ENCODE results near the gene ADGRG1. TPM values are rescaled to one million over a fixed set of nuclear protein-coding genes. Genes with fewer than 3 reads are reported as not detected.

The ADGRG1 gene
- total RNA-seq, 2 donors from 2014 or later: 4.8 to 13.7 TPM

DNA sequence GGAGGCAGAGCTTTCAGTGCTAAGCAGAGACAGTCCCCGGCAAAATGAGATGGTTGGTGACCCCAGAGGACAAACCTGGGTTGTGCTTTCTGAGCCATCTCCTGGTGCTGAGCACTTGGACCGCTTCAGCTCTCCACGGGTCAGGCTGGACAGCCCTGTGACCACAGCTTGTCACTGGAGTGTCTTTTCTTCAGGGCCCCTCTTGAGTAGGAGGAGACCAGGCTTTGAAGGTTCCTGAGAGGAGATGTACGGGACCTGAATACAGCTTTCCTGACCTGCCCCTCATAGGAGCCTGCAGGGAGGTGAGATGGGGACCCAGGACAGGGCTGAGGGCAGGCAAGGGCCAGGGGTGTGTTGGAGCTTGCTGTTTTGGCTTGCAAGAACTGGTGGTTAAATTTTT, 17.8 kb upstream of the ADGRG1 start:
- H3K27me3 Mint-ChIP-seq: no peaks in the 10 kb centered on the region
- no peaks in the 10 kb centered on the region for H3K9me3 Mint-ChIP-seq
- no peak for ATAC-seq
- no peaks in the 10 kb centered on the region for H3K36me3 Mint-ChIP-seq
- H3K4me1 Mint-ChIP-seq (ENCODE audit: low read depth in 2 of 2): peaks cover 53 to 63% of the 10 kb centered on the region in 2 donors
- peak overlapping the region; percentile 82 to 93 for H3K27ac Mint-ChIP-seq
- DNase-seq (ENCODE audit: low spot score): peak; percentile 38
- H3K4me3 Mint-ChIP-seq: peak overlapping the region; percentile 80

DNA sequence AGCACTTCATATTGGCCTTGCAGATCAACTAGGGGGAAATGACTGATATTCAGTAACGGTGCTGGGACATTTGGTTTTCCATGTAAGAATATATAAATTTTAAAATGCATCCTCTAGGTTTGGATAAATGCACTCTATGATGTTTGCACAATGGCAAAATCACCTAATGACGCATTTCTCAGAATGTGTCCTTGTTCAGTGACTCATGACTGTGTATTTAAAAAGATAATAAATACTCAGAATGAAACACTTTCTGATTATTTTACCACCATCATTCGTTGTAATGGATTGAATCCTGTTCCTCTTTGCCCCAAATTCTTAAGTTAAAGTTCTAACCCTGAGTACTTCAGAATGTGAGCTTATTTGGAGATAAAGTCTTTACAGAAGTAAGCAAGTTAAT, 17.2 kb upstream of the ADGRG1 start:
- peak overlapping the region; percentile 80 for H3K4me3 Mint-ChIP-seq
- ATAC-seq: peak in 1 of 2 donors; percentile 7
- H3K27me3 Mint-ChIP-seq: no peaks in the 10 kb centered on the region

DNA sequence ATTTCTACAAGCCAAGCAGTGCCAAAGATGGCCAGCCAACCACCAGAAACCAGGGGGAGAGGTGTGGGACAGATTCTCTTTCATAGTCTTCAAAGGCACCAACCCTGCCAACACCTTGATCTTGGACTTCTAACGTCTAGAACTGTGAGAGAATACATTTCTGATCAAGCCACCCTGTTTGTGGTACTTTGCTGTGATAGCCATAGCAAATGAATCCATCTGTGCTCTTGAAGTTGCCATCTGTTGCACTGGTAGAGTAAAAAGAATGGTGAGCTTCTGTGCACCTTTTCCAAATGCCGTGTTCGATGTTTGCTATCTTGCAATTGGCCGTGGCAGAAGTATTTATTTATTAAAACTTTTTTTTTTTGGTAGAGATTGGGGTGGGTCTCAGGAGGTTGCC, 16.7 kb upstream of the ADGRG1 start:
- Mint-ChIP-seq H3K27ac (peak overlapping the region; percentile 82 to 93), H3K4me3 (peak overlapping the region; percentile 80), H3K9me3 (no peaks in the 10 kb centered on the region), H3K36me3 (no peaks in the 10 kb centered on the region), H3K4me1 (ENCODE audit: low read depth in 2 of 2) (peaks cover 51 to 59% of the 10 kb centered on the region in 2 donors), H3K27me3 (no peaks in the 10 kb centered on the region)
- no peak for ATAC-seq
- DNase-seq (ENCODE audit: low spot score): peak; percentile 5

More for the DNA sequence above, 17.2 kb upstream of the ADGRG1 start:
- H3K9me3 Mint-ChIP-seq: no peaks in the 10 kb centered on the region
- no peaks in the 10 kb centered on the region for H3K36me3 Mint-ChIP-seq
- DNase-seq (ENCODE audit: low spot score): peak; percentile 16
- peak overlapping the region; percentile 82 to 93 for H3K27ac Mint-ChIP-seq
- peaks cover 51 to 59% of the 10 kb centered on the region in 2 donors for H3K4me1 Mint-ChIP-seq (ENCODE audit: low read depth in 2 of 2)

DNA sequence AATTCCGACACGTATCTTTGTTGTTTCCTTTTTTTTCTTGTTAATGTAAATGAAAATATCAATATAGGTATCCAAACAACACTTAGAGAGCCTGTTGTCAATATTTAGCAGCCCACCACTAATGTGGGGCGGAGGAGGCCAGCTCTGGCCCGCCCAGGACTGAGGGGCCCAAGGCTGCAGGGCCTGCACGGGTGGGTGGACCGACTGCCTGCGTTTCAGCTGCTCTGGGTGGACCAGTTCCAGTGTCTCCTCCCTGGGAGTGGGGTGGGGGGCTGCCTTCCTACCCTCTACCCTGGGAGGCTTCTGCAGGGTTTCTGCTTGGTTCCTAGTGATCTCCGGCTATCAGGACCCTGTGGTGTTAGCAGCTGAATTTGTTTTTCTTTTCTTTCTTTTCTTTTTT, 15.9 kb upstream of the ADGRG1 start:
- no peaks in the 10 kb centered on the region for H3K36me3 Mint-ChIP-seq
- H3K9me3 Mint-ChIP-seq: no peaks in the 10 kb centered on the region
- H3K27me3 Mint-ChIP-seq: no peaks in the 10 kb centered on the region
- peaks cover 47 to 59% of the 10 kb centered on the region in 2 donors for H3K4me1 Mint-ChIP-seq (ENCODE audit: low read depth in 2 of 2)
- peak; percentile 38 for DNase-seq (ENCODE audit: low spot score)
- H3K27ac Mint-ChIP-seq: no peak overlapping the region
- no peak for ATAC-seq
- H3K4me3 Mint-ChIP-seq: no peak overlapping the region

DNA sequence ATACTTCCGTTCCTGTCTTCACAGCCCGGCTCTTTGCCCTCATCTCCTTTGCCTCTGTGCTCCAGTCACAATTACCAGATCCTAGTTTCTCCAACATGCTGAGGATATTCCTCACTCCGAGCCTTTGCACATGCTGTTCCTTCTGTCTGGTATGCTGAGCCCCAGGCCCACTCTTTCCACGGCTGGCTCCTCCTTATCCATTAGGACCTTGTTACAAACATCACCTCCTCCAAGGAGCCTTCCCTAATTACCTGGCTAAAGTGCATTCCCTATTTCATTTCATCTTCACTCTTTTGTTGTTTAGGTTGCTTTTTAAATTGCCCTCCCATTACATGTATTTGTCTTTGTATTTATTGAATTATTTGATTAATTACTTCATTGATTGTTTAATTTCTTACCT, 14.9 kb upstream of the ADGRG1 start:
- Mint-ChIP-seq H3K36me3 (no peaks in the 10 kb centered on the region), H3K4me1 (ENCODE audit: low read depth in 2 of 2) (peaks cover 48 to 58% of the 10 kb centered on the region in 2 donors), H3K4me3 (no peak overlapping the region), H3K27me3 (no peaks in the 10 kb centered on the region), H3K9me3 (no peaks in the 10 kb centered on the region), H3K27ac (peak overlapping the region; percentile 76 to 78)
- ATAC-seq: no peak
- peak; percentile 8 for DNase-seq (ENCODE audit: low spot score)

DNA sequence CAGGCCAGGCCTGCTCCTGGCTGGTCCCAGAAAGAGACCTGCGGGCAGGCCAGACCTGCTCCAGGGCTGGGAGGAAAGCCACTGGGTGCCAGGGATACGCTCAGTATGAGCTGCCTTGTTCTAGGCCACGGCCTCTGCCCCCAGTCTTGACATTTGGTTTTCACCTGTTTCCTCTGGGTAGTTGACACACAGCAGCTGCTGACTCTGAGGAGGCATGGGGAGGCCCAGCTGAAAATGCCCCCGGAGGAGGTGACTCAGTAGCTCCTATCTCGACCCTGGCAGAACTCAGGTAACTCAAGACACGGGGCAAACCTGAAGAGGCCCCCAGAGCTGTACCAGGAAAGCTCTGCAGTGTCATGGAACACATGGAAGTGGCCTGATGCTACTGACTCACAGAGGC, 13.9 kb upstream of the ADGRG1 start:
- Mint-ChIP-seq H3K27me3 (no peaks in the 10 kb centered on the region), H3K4me3 (peak overlapping the region; percentile 8), H3K27ac (peak overlapping the region; percentile 76 to 78), H3K36me3 (no peaks in the 10 kb centered on the region), H3K4me1 (ENCODE audit: low read depth in 2 of 2) (peaks cover 48 to 57% of the 10 kb centered on the region in 2 donors), H3K9me3 (no peaks in the 10 kb centered on the region)
- ATAC-seq (no peak), DNase-seq (ENCODE audit: low spot score) (peak; percentile 54)

DNA sequence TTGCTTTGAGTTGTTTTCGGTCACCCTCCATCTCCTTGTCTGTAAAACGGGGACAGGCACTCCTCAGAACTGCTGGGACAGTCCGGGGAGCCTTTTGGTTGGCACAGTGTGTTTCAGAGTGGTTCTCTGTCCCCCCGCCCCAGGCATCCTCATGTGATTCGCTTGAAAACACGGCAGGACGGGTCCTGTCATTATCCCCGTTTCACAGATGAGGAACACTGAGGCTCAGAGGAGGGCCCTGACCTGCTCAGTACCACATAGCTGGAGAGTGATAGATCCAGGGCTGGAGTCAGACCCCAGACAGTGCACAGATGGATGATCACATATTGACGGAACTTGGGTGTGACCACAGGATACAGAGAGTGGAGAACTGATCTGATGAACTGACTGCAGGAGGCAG, 13.5 kb upstream of the ADGRG1 start:
- H3K27me3 Mint-ChIP-seq: no peaks in the 10 kb centered on the region

DNA sequence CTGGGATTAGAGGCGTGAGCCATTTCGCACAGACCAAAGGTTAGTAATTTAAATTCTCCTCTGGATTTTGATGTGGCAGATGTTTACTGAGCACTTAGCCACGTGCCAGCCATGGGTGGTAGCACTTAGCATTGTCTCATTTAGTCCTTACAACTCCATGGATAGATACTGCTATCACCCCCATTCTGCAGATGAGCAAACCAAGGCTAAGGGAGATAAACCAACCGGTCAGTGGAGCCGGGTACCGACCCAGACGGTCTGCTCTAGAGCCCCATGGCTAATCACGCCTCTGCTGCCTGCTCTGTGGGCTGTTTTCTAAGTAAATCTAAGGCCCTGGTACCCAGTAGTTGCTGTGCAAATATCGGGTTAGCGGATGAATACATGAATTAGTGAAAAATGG, 12.6 kb upstream of the ADGRG1 start:
- no peak for ATAC-seq
- H3K27me3 Mint-ChIP-seq: no peaks in the 10 kb centered on the region
- peak overlapping the region in 1 of 2 donors; percentile 51 for H3K27ac Mint-ChIP-seq
- H3K4me1 Mint-ChIP-seq (ENCODE audit: low read depth in 2 of 2): peaks cover 36 to 44% of the 10 kb centered on the region in 2 donors
- H3K36me3 Mint-ChIP-seq: no peaks in the 10 kb centered on the region
- H3K9me3 Mint-ChIP-seq: no peaks in the 10 kb centered on the region
- H3K4me3 Mint-ChIP-seq: no peak overlapping the region
- no peak for DNase-seq (ENCODE audit: low spot score)

More for the DNA sequence above, 13.5 kb upstream of the ADGRG1 start:
- Mint-ChIP-seq H3K4me3 (peak overlapping the region; percentile 8), H3K4me1 (ENCODE audit: low read depth in 2 of 2) (peaks cover 44 to 53% of the 10 kb centered on the region in 2 donors), H3K9me3 (no peaks in the 10 kb centered on the region), H3K27ac (peak overlapping the region; percentile 76 to 78), H3K36me3 (no peaks in the 10 kb centered on the region)
- ATAC-seq (no peak), DNase-seq (ENCODE audit: low spot score) (peak; percentile 32)

DNA sequence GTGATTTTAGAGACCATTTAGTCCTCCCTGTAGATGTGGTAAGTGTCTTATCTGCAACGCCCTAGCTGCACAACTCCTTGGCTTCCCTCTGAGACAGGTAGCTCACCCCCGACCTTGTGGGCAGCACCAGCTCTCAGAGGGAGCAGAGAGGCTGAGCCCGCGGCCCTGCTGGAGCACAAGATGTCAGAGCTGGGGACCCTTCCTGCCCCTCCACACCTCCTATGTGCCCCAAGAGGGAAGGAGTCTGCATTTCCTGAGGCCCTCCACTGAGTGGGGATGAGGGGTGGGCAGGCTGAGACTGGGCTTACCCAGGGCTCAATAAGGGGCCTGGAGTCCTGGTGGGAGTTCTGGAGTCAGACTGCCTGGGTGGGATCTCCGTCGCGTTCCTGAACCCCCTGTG, 12.2 kb upstream of the ADGRG1 start:
- H3K4me1 Mint-ChIP-seq (ENCODE audit: low read depth in 2 of 2): peaks cover 33 to 40% of the 10 kb centered on the region in 2 donors
- peak overlapping the region in 1 of 2 donors; percentile 51 for H3K27ac Mint-ChIP-seq
- H3K27me3 Mint-ChIP-seq: no peaks in the 10 kb centered on the region
- ATAC-seq: no peak
- DNase-seq (ENCODE audit: low spot score): peak; percentile 22
- no peak overlapping the region for H3K4me3 Mint-ChIP-seq
- H3K9me3 Mint-ChIP-seq: no peaks in the 10 kb centered on the region
- no peaks in the 10 kb centered on the region for H3K36me3 Mint-ChIP-seq

DNA sequence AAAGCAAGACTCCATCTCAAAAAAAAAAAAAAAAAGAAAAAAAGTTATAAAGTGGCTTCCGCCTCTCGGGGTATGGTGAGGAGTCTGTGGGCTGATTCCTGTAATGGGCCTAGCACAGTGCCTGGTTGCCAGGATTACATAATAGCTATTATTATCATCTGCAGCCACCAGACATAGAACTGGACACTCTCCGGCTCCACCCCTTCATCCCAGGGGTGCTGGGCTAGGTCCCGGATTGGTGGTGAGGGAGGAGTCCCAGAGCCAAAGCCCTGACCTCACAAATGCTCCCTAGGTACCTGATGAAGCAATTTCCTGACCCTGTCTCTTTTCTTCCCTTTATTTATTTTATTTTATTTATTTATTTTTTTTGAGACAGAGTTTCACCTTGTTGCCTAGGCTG, 11.6 kb upstream of the ADGRG1 start:
- Mint-ChIP-seq H3K36me3 (no peaks in the 10 kb centered on the region), H3K4me1 (ENCODE audit: low read depth in 2 of 2) (peaks cover 29 to 35% of the 10 kb centered on the region in 2 donors), H3K9me3 (no peaks in the 10 kb centered on the region), H3K27ac (no peak overlapping the region), H3K4me3 (no peak overlapping the region), H3K27me3 (no peaks in the 10 kb centered on the region)
- no peak for ATAC-seq
- DNase-seq (ENCODE audit: low spot score): no peak

DNA sequence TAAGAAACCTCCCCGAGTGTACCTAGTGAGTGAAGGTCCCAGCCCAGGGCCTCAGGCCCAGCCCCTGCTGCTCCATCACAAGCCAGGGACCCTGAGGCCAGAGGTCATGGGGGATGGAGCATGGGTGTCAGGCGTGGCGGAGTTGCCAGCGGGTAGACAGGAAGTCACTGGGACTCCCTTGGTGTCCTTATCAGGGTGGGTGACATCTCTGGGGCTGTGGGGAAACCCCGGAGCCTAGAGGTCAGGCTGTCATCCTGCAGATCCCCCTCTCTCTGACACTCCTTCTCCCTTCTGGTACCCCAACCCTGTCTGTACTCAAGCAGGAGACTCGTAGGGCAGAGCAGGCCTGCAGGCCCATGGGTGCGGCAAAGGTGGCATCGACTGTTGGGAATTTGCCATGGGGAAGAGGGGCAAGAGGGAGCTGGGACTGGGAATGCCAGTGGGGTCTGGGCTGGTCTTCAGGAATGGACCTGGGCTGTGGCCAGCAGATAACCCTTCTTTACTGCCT, 10.8 kb upstream of the ADGRG1 start:
- ATAC-seq (peak in 1 of 2 donors; percentile 5), DNase-seq (ENCODE audit: low spot score) (peak; percentile 58)
- Mint-ChIP-seq H3K27ac (peak overlapping the region in 1 of 2 donors; percentile 77), H3K4me3 (no peak overlapping the region), H3K4me1 (ENCODE audit: low read depth in 2 of 2) (peaks cover 29 to 35% of the 10 kb centered on the region in 2 donors), H3K27me3 (no peaks in the 10 kb centered on the region), H3K9me3 (no peaks in the 10 kb centered on the region), H3K36me3 (no peaks in the 10 kb centered on the region)

DNA sequence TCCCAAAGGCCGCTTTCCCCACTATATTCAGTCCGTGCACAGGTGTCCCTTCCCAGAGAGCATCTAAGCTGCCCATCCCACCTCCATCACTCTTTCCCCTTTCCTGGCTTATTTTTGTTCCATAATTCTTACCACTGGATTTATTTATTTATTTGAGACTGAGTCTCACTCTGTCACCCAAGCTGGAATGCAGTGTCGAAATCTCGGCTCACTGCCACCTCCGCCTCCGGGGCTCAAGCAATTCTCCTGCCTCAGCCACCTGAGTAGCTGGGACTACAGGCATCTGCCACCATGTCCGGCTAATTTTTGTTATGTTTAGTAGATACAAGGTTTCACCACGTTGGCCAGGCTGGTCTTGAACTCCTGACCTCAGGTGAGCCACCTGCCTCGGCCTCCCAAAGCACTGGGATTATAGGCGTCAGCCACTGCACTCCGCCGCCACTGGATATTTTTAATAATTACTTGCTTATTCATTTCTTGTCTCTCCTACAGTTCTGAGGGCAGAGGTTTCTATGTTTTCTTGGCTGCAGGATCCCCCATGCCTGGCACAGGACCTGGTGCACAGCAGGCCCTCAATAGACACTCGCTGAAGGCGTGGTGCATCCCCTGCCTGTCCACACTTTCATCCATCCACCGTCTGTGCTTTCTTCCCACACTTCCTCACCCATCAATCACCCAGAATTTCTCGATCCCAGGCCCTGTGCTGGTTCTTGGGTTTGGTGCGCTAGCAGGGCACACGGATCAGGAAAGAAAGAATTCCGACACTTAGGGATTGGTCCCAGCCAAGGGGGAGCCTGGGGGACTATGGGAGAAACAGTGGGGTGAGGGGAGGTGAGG, 9.9 kb upstream of the ADGRG1 start:
- H3K27ac Mint-ChIP-seq: peak overlapping the region; percentile 10 to 77
- H3K27me3 Mint-ChIP-seq: no peaks in the 10 kb centered on the region
- no peaks in the 10 kb centered on the region for H3K36me3 Mint-ChIP-seq
- H3K9me3 Mint-ChIP-seq: no peaks in the 10 kb centered on the region
- ATAC-seq (no peak), DNase-seq (ENCODE audit: low spot score) (peak; percentile 10)
- H3K4me1 Mint-ChIP-seq (ENCODE audit: low read depth in 2 of 2): peaks cover 28 to 31% of the 10 kb centered on the region in 2 donors
- no peak overlapping the region for H3K4me3 Mint-ChIP-seq

DNA sequence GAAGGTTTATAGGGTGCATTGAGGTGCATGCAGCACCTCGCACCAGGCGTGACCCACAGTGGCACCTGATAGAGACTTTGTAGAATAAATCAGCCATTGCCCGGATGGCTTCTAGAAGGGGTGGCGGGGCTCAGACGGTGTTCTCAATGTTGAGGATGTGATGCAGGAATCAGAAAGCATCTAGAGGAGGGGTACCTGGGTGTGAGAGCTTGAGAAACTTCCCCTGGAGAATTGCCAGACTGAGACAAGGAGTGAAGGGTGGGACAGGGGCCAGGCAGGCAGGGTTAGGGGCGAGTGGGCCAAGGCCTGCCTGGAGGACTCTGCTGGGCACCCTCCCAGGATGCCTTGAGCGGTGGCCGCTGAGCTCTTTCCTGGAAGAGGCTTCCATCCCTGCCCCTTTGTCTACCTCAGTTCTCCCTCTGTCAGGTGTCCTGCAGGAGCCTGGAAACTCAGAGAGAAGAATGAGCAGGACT, 9.3 kb upstream of the ADGRG1 start:
- no peaks in the 10 kb centered on the region for H3K27me3 Mint-ChIP-seq
- DNase-seq (ENCODE audit: low spot score) (peak; percentile 44), ATAC-seq (no peak)
- H3K27ac Mint-ChIP-seq: peak overlapping the region; percentile 10 to 77
- no peaks in the 10 kb centered on the region for H3K9me3 Mint-ChIP-seq
- H3K4me3 Mint-ChIP-seq: no peak overlapping the region
- H3K36me3 Mint-ChIP-seq: no peaks in the 10 kb centered on the region
- H3K4me1 Mint-ChIP-seq (ENCODE audit: low read depth in 2 of 2): peaks cover 23 to 24% of the 10 kb centered on the region in 2 donors

Measured in natural killer cell treated with Interleukin-12 subunit alpha and Interleukin-12 subunit beta and Interleukin-15 and Interleukin-18, amount 100 ng/mL, for 72 hours (primary cell).